ENCODE results near the gene CPAMD8. TPM values are rescaled to one million over a fixed set of nuclear protein-coding genes. Genes with fewer than 3 reads are reported as not detected.

Gene CPAMD8
- total RNA-seq, 4 donors from 2014 or later = 6.0 to 15.6 (median 7.6) TPM

DNA sequence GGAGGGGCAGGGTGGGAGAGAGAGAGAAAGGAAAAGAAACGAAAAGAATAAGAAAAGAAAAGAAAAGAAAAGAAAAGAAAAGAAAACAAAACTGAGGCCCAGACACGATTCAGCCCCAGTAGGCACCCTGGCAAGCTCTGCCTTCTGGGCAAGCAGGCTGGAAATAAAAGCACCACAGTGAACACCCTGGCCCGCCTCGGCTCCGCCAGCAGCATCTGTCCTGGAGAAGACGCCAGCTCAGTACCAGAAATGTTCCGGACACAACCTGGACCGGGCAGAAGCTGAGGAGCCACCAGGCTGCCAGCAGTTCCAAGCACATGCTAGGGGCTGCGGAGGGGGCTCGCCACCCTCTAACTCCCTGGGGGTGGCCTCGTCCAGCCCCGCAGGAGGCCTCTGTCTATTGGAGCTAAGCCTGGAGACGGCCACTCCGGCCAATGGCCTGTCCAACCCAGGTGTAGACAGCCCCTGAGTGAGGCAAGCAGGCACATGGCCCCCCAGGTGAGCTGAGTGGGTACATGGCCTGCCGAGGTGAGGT, 11.4 kb upstream of the CPAMD8 start:
- Histone ChIP-seq H3K4me3 (no peak overlapping the region), H3K27me3 (peaks cover 7 to 14% (median 10%) of the 10 kb centered on the region in 3 donors), H3K36me3 (no peaks in the 10 kb centered on the region), H3K27ac (no peak overlapping the region), H3K4me1 (no peaks in the 10 kb centered on the region), H3K9me3 (no peaks in the 10 kb centered on the region)
- intact Hi-C loops (cut with DNase I; ENCODE audit: low total_unique reads) = no loop called here
- in situ Hi-C loops (cut with MboI; ENCODE audit: low sequenced_read_pairs in 4 of 4) = loop anchor here in 2 of 4 donors (25.0 kb wide), 1 partner anchor 276 kb away; no protein-coding TSS in a partner anchor
- ATAC-seq (no peak), DNase-seq (no peak)
- TF ChIP-seq POLR2A (IDR thresholded peaks at IDR 0.05) = no peak
- TF ChIP-seq CTCF (IDR thresholded peaks at IDR 0.05 in 4 of 5, conservative IDR thresholded peaks at IDR 0.05 in 1 of 5) = no peak

DNA sequence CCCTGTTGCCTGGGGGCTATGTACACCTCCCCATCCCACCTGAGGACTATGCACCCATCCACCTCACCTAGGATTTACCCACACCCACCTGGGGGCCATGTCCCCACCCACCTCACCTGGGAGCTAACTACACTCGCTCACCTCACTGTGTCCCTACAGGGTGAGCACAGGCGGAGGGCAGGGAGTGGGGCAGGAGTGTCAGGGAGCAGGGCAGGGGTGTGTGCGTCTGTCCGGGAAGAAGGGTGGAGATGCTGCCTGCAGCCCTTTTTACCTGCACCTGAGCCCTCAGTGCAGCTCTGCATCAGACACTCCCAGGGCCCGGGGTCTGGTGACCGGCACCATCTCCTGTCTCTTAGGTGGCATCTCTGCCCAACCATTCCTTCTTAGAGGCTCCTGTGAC, 10.6 kb upstream of the CPAMD8 start:
- in situ Hi-C loops (cut with MboI; ENCODE audit: low sequenced_read_pairs in 4 of 4) (loop anchor here in 2 of 4 donors (25.0 kb wide), 1 partner anchor 275 kb away; no protein-coding TSS in a partner anchor), intact Hi-C loops (cut with DNase I; ENCODE audit: low total_unique reads) (no loop called here)
- ATAC-seq = no peak
- Histone ChIP-seq H3K9me3 (no peaks in the 10 kb centered on the region), H3K4me3 (no peak overlapping the region), H3K4me1 (no peaks in the 10 kb centered on the region), H3K36me3 (no peaks in the 10 kb centered on the region), H3K27ac (no peak overlapping the region), H3K27me3 (peaks cover 7 to 10% (median 8%) of the 10 kb centered on the region in 3 donors)
- DNase-seq = no peak
- TF ChIP-seq CTCF (IDR thresholded peaks at IDR 0.05 in 4 of 5, conservative IDR thresholded peaks at IDR 0.05 in 1 of 5) = no peak
- no peak for TF ChIP-seq POLR2A (IDR thresholded peaks at IDR 0.05)

GRCh38 chr19:17036640-17037039, 10.0 kb upstream of the CPAMD8 start:
- no peak for TF ChIP-seq CTCF (IDR thresholded peaks at IDR 0.05 in 4 of 5, conservative IDR thresholded peaks at IDR 0.05 in 1 of 5)
- no peak for TF ChIP-seq POLR2A (IDR thresholded peaks at IDR 0.05)
- Histone ChIP-seq H3K27ac (no peak overlapping the region), H3K4me3 (no peak overlapping the region), H3K27me3 (peaks cover 2 to 10% (median 4%) of the 10 kb centered on the region in 3 donors), H3K4me1 (no peaks in the 10 kb centered on the region), H3K9me3 (no peaks in the 10 kb centered on the region), H3K36me3 (no peaks in the 10 kb centered on the region)
- intact Hi-C loops (cut with DNase I; ENCODE audit: low total_unique reads) = no loop called here
- no peak for ATAC-seq
- no peak for DNase-seq
- in situ Hi-C loops (cut with MboI; ENCODE audit: low sequenced_read_pairs in 4 of 4) = loop anchor here in 2 of 4 donors (25.0 kb wide), 1 partner anchor 274 kb away; no protein-coding TSS in a partner anchor

- DNase-seq (no peak), ATAC-seq (no peak)
- Histone ChIP-seq H3K4me3 (no peak overlapping the region), H3K27ac (no peak overlapping the region), H3K9me3 (no peaks in the 10 kb centered on the region), H3K27me3 (peaks cover 0 to 10% (median 4%) of the 10 kb centered on the region in 3 donors), H3K36me3 (no peaks in the 10 kb centered on the region), H3K4me1 (no peaks in the 10 kb centered on the region)
- in situ Hi-C loops (cut with MboI; ENCODE audit: low sequenced_read_pairs in 4 of 4) (loop anchor here in 2 of 4 donors (25.0 kb wide), 1 partner anchor 274 kb away; no protein-coding TSS in a partner anchor), intact Hi-C loops (cut with DNase I; ENCODE audit: low total_unique reads) (no loop called here)
- TF ChIP-seq POLR2A (IDR thresholded peaks at IDR 0.05) (no peak), CTCF (IDR thresholded peaks at IDR 0.05 in 4 of 5, conservative IDR thresholded peaks at IDR 0.05 in 1 of 5) (no peak)
Measured at GRCh38 chr19:17035842-17036424, 9.3 kb upstream of the CPAMD8 start.
